ENCODE measurements around the gene PBX1. TPM values are rescaled to one million over a fixed set of nuclear protein-coding genes. Genes with fewer than 3 reads are reported as not detected.
A peak's percentile ranks its signal among the peaks of the same experiment; 100 is the strongest.
"Not testable (repeated sequence)": the region's sequence is repeated elsewhere in the genome, so short reads cannot be mapped to it uniquely, and the experiment has no call there.

The PBX1 gene
- total RNA-seq, result under 1 TPM; 0.11 to 0.51 TPM

DNA sequence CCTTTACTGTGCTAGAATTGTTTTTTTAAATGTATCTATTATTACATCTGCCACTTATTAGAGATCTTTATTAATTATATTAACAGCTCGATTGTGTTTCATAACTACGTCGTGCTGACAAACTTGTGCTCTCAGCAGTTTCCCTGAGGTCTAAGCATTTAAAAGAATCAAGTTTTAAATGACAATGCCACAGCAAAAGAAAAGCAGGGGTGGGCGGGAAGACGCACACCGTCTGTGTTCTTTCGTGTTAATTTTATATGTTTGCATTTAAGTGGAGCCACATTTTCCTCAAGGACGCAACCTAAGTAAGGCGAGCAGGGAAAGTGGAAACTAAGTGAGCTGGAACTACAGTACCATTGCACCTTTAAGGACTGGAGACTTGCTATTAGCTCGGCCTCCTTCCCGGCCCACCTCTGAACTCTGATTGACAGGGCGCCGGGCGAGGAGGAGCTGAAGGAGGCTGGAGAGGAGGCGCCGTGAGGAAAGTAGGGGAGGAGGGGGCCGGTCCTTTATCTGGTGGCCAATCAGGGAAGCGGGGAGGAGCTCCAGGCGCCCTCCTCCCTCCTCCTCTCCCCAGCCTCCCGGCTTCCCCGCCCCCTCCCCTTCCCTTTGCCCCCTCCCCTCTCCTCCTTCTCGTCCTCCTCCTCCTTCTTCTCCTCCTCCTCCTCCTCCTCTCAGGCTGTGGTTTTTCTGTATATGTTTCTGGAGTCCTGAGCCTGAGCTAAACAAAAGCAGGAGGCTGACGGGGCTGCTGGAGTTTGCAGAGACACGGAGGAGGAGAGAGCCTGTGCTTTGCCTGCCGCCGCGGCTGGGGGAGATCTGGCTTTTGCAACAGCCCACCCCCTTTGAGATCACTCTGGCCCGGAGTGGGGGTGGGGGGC is at the start of gene PBX1:
TSS of gene PBX1 (plus strand) at position 724 of the 881 bp plus-strand sequence.
- POLR2A ChIA-PET, result interaction anchor here (0.6 kb wide), 1 partner anchor 102 kb away, joined by 4 read pairs; no protein-coding TSS in a partner anchor
- H3K36me3 Mint-ChIP-seq, result no peaks in the 10 kb centered on the region
- ATAC-seq (ENCODE audit: low read depth), result peak; percentile 100
- H3K27ac Mint-ChIP-seq, result no peak within 1 kb of the TSS
- peak within 1 kb of the TSS; percentile 71 for H3K4me3 Mint-ChIP-seq
- peaks cover 4% of the 10 kb centered on the region for H3K4me1 Mint-ChIP-seq
- peak; percentile 67 for DNase-seq
- H3K27me3 Mint-ChIP-seq, result peaks cover 30% of the 10 kb centered on the region
- H3K9me3 Mint-ChIP-seq, result peaks cover 3% of the 10 kb centered on the region

- DNase-seq (no peak), ATAC-seq (ENCODE audit: low read depth) (no peak)
- no peaks in the 10 kb centered on the region for H3K4me1 Mint-ChIP-seq
- H3K9me3 Mint-ChIP-seq, result peaks cover 1% of the 10 kb centered on the region
- H3K4me3 Mint-ChIP-seq, result no peak overlapping the region
- no peaks in the 10 kb centered on the region for H3K36me3 Mint-ChIP-seq
- H3K27me3 Mint-ChIP-seq, result no peaks in the 10 kb centered on the region
- POLR2A ChIA-PET, result no interaction called here
- no peak overlapping the region for H3K27ac Mint-ChIP-seq
Measured at GRCh38 chr1:164510435-164510834, 48.5 kb upstream of the PBX1 start.

- peaks cover 1% of the 10 kb centered on the region for H3K9me3 Mint-ChIP-seq
- H3K27me3 Mint-ChIP-seq, result no peaks in the 10 kb centered on the region
- H3K4me1 Mint-ChIP-seq, result no peaks in the 10 kb centered on the region
- no peak for DNase-seq
- no peak for ATAC-seq (ENCODE audit: low read depth)
- no peak overlapping the region for H3K27ac Mint-ChIP-seq
- H3K36me3 Mint-ChIP-seq, result no peaks in the 10 kb centered on the region
- H3K4me3 Mint-ChIP-seq, result no peak overlapping the region
- POLR2A ChIA-PET, result no interaction called here
Measured at GRCh38 chr1:164511001-164511705, 47.8 kb upstream of the PBX1 start.

- no peak overlapping the region for H3K27ac Mint-ChIP-seq
- no peaks in the 10 kb centered on the region for H3K27me3 Mint-ChIP-seq
- POLR2A ChIA-PET, result no interaction called here
Measured at GRCh38 chr1:164515231-164515630, 43.8 kb upstream of the PBX1 start.

GRCh38 chr1:164515711-164516331 is 43.2 kb upstream of the PBX1 start:
- no peak overlapping the region for H3K4me3 Mint-ChIP-seq
- POLR2A ChIA-PET, result no interaction called here
- DNase-seq (no peak), ATAC-seq (ENCODE audit: low read depth) (no peak)
- no peak overlapping the region for H3K27ac Mint-ChIP-seq
- H3K9me3 Mint-ChIP-seq, result no peaks in the 10 kb centered on the region
- no peaks in the 10 kb centered on the region for H3K4me1 Mint-ChIP-seq
- H3K27me3 Mint-ChIP-seq, result no peaks in the 10 kb centered on the region
- no peaks in the 10 kb centered on the region for H3K36me3 Mint-ChIP-seq

More at GRCh38 chr1:164515231-164515630, 43.8 kb upstream of the PBX1 start:
- Mint-ChIP-seq H3K4me1 (no peaks in the 10 kb centered on the region), H3K4me3 (no peak overlapping the region), H3K9me3 (no peaks in the 10 kb centered on the region), H3K36me3 (no peaks in the 10 kb centered on the region)
- no peak for DNase-seq
- no peak for ATAC-seq (ENCODE audit: low read depth)

GRCh38 chr1:164516591-164516990 is 42.4 kb upstream of the PBX1 start:
- POLR2A ChIA-PET, result no interaction called here
- H3K9me3 Mint-ChIP-seq, result no peaks in the 10 kb centered on the region

DNA sequence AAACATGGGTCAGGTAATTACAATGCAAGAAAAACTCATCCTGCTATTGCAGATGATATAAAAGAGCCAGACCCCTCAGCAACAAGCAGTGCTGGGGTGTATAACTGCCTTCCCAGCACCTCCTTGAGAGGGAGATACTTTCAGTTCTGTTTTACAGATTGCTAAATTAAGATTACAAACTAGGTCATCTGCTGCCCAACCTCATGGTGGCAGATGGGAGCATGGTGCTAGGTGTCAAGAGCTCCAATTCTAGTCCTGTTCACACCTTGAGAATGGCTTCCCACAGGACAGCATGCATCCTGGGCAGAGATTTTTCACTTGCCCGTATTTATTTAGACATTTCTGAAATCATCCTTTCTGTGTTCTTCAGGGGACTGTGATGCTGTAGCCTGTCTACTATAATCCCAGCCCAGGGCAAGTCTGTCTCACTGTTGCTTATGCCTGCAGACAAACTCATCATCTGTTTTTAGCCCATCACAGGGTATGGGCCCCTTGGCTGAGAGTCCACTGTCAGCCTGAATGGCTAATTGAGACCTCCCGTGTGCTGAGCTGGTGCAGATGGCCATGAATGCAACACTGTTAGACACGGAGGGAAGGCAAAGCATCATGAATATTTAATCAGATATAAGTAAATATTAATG is 40.2 kb upstream of the PBX1 start:
- Mint-ChIP-seq H3K27ac (no peak overlapping the region), H3K36me3 (no peaks in the 10 kb centered on the region), H3K9me3 (no peaks in the 10 kb centered on the region), H3K4me1 (no peaks in the 10 kb centered on the region), H3K27me3 (no peaks in the 10 kb centered on the region), H3K4me3 (no peak overlapping the region)
- POLR2A ChIA-PET, result no interaction called here
- DNase-seq (no peak), ATAC-seq (ENCODE audit: low read depth) (no peak)

More at GRCh38 chr1:164516591-164516990, 42.4 kb upstream of the PBX1 start:
- Mint-ChIP-seq H3K4me1 (no peaks in the 10 kb centered on the region), H3K27ac (no peak overlapping the region), H3K36me3 (no peaks in the 10 kb centered on the region), H3K27me3 (no peaks in the 10 kb centered on the region), H3K4me3 (no peak overlapping the region)
- ATAC-seq (ENCODE audit: low read depth) (no peak), DNase-seq (no peak)

DNA sequence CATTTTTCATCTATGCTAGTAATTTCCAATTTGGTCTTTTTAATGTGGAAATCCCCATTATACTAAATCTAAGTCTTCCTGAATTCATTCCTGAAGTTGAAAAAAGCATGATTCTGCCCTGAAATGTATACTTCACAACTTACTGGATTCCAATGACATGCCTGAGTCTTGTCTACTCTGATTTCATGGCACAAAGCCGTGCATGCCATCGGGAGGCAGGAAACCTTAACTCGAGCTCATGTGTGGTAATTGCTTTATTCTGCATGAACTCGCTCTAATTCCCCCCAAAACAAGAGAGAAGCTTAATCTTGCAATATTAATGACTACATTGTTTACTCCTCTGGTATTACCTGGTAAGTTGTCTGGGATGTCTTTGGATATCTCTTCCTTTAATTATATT is 39.6 kb upstream of the PBX1 start:
- no peaks in the 10 kb centered on the region for H3K36me3 Mint-ChIP-seq
- H3K9me3 Mint-ChIP-seq, result no peaks in the 10 kb centered on the region
- DNase-seq (no peak), ATAC-seq (ENCODE audit: low read depth) (no peak)
- H3K27me3 Mint-ChIP-seq, result no peaks in the 10 kb centered on the region
- H3K4me1 Mint-ChIP-seq, result no peaks in the 10 kb centered on the region
- POLR2A ChIA-PET, result no interaction called here
- H3K4me3 Mint-ChIP-seq, result no peak overlapping the region
- H3K27ac Mint-ChIP-seq, result no peak overlapping the region

DNA sequence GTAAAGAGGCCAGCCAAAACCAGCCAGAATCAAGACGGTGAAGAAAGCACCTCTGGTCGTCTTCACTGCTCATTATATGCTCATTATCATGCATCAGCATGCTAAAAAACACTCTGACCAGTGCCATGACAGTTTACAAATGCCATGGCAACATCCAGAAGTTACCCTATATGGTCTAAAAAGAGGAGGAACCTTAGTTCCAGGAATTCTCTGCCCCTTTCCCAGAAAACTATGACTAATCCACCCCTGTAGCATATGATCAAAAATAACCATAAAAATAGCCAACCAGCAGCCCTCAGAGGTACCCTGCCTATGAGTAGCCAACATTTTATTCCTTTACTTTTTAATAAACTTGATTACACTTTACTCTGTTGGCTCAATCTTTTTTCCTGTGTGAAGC is 34.2 kb upstream of the PBX1 start:
- H3K4me3 Mint-ChIP-seq, result no peak overlapping the region
- POLR2A ChIA-PET, result no interaction called here
- H3K27ac Mint-ChIP-seq, result no peak overlapping the region
- H3K4me1 Mint-ChIP-seq, result no peaks in the 10 kb centered on the region
- H3K27me3 Mint-ChIP-seq, result no peaks in the 10 kb centered on the region
- DNase-seq, result no peak
- ATAC-seq (ENCODE audit: low read depth), result no peak
- peaks cover 15% of the 10 kb centered on the region for H3K9me3 Mint-ChIP-seq
- no peaks in the 10 kb centered on the region for H3K36me3 Mint-ChIP-seq

GRCh38 chr1:164534863-164535610 is 23.9 kb upstream of the PBX1 start:
- no peak overlapping the region for H3K27ac Mint-ChIP-seq
- no peaks in the 10 kb centered on the region for H3K36me3 Mint-ChIP-seq
- DNase-seq (no peak), ATAC-seq (ENCODE audit: low read depth) (no peak)
- H3K27me3 Mint-ChIP-seq, result no peaks in the 10 kb centered on the region
- no peak overlapping the region for H3K4me3 Mint-ChIP-seq
- no peaks in the 10 kb centered on the region for H3K4me1 Mint-ChIP-seq
- POLR2A ChIA-PET, result no interaction called here
- H3K9me3 Mint-ChIP-seq, result no peaks in the 10 kb centered on the region

- H3K4me3 Mint-ChIP-seq; H3K36me3 Mint-ChIP-seq; H3K4me1 Mint-ChIP-seq; POLR2A ChIA-PET; H3K27ac Mint-ChIP-seq; H3K27me3 Mint-ChIP-seq; ATAC-seq (ENCODE audit: low read depth); DNase-seq: not testable (repeated sequence)
- peaks cover 17% of the 10 kb centered on the region for H3K9me3 Mint-ChIP-seq
Measured at GRCh38 chr1:164552463-164552988, 6.5 kb upstream of the PBX1 start.

DNA sequence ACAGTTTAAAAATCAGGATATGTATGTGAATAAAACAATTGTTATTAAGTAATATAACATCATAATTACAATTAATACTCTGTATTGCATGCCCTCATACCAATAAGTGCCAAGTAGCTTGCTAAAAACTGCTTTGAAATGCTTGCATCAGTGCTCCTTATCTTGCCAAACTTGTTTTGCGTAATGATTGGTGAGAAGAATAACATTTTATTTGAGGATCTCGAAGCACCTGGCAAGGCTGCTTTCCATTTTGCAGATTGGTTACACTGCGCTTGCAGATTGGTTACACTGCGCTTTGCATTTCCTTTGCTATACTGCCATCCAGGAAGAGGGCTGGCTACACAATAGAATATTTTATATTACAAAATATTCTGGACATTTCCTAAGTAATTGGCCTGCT is 1.7 kb upstream of the PBX1 start:
- H3K4me3 Mint-ChIP-seq, result no peak overlapping the region
- no peak for ATAC-seq (ENCODE audit: low read depth)
- H3K27me3 Mint-ChIP-seq, result peaks cover 30% of the 10 kb centered on the region

More for the DNA sequence above, 1.7 kb upstream of the PBX1 start:
- DNase-seq, result no peak
- H3K27ac Mint-ChIP-seq, result no peak overlapping the region
- H3K4me1 Mint-ChIP-seq, result peaks cover 4% of the 10 kb centered on the region
- peaks cover 10% of the 10 kb centered on the region for H3K9me3 Mint-ChIP-seq
- H3K36me3 Mint-ChIP-seq, result peaks cover 1% of the 10 kb centered on the region
- POLR2A ChIA-PET, result no interaction called here

Measured in activated naive CD8-positive, alpha-beta T cell treated with anti-CD3 and anti-CD28 coated beads, Interleukin-2, amount 10 ng/mL, durations not matched to agents 7 days and 5 days (primary cell).